ENCODE results near the gene LALBA.

Gene LALBA

DNA sequence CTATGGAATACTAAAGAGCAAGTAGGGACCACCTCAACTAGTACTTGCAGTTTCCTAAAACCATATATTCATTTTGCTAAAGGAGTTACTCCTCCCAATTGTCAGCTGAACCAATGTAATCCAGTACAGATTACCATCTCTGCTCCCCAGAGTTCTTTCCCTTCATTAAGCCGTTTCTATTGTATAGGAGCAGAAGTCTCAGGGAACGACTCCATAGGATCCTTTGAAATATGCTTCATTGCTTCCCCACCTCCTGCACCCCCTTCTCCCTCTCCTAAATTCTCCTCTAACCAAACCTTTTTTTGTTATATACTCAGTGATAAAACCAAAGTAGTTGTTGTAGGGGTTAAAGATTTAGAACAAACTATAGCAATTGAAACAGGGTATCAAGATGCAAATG is 30.7 kb upstream of the LALBA start:
- Histone ChIP-seq H3K27me3 (ENCODE audit: insufficient read depth, low read length, poor library complexity, severe bottlenecking) (no peaks in the 10 kb centered on the region), H3K4me2 (ENCODE audit: low read depth, low read length, poor library complexity, severe bottlenecking) (no peak overlapping the region), H3K4me1 (ENCODE audit: insufficient read depth, low read length, poor library complexity, severe bottlenecking) (no peaks in the 10 kb centered on the region), H3K36me3 (ENCODE audit: insufficient read depth, low read length) (no peaks in the 10 kb centered on the region), H3K79me2 (ENCODE audit: insufficient read depth, low read length) (no peaks in the 10 kb centered on the region), H2AFZ (ENCODE audit: low read length) (no peak overlapping the region), H3K9ac (ENCODE audit: low read depth, low read length, poor library complexity, severe bottlenecking) (no peak overlapping the region), H3K4me3 (ENCODE audit: low read length, poor library complexity, severe bottlenecking) (no peak overlapping the region), H4K20me1 (ENCODE audit: insufficient read depth, low read length, poor library complexity, severe bottlenecking) (no peaks in the 10 kb centered on the region), H3K9me3 (ENCODE audit: insufficient read depth, low read depth, low read length) (no peaks in the 10 kb centered on the region; the same call in 1 of the 2 replicates), H3K9me2 (replicated peaks; ENCODE audit: low read depth, low read length) (no peaks in the 10 kb centered on the region), H3F3A (ENCODE audit: low read depth) (no peaks in the 10 kb centered on the region)
- no peak for TF ChIP-seq EZH2phosphoT487 (IDR thresholded peaks at IDR 0.05; ENCODE audit: borderline replicate concordance)
- TF ChIP-seq, protein P1, sequence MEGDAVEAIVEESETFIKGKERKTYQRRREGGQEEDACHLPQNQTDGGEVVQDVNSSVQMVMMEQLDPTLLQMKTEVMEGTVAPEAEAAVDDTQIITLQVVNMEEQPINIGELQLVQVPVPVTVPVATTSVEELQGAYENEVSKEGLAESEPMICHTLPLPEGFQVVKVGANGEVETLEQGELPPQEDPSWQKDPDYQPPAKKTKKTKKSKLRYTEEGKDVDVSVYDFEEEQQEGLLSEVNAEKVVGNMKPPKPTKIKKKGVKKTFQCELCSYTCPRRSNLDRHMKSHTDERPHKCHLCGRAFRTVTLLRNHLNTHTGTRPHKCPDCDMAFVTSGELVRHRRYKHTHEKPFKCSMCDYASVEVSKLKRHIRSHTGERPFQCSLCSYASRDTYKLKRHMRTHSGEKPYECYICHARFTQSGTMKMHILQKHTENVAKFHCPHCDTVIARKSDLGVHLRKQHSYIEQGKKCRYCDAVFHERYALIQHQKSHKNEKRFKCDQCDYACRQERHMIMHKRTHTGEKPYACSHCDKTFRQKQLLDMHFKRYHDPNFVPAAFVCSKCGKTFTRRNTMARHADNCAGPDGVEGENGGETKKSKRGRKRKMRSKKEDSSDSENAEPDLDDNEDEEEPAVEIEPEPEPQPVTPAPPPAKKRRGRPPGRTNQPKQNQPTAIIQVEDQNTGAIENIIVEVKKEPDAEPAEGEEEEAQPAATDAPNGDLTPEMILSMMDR (conservative IDR thresholded peaks at IDR 0.05; ENCODE audit: low read length): no peak

DNA sequence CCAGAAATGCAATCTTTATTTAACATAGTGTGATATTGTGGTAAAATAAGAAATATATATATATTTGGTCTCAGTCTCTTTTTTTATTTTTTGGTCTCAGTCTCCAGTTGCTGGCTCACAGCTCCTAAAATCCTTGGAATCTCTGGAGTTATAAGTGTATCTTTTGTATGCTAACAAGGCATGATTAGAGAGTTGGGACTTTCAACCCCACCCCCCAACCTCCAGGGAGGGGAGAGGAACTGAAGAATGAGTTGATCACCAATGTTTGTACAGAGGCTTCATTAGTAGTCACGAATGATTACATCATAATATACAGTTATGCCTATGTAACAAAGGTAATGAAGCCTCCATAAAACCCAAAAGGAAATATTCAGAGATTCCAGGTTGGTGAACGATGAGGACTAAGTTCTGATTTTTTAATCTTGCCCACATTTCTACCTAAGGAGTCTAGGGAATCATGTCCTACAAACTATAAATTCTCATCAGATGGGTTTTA is 22.8 kb upstream of the LALBA start:
- no peaks in the 10 kb centered on the region for H3K36me3 ChIP-seq (ENCODE audit: insufficient read depth, low read length)
- no peaks in the 10 kb centered on the region for H3K79me2 ChIP-seq (ENCODE audit: insufficient read depth, low read length)
- H3K4me1 ChIP-seq (ENCODE audit: insufficient read depth, low read length, poor library complexity, severe bottlenecking): no peaks in the 10 kb centered on the region
- H3K27me3 ChIP-seq (ENCODE audit: insufficient read depth, low read length, poor library complexity, severe bottlenecking): no peaks in the 10 kb centered on the region
- no peak for TF ChIP-seq EZH2phosphoT487 (IDR thresholded peaks at IDR 0.05; ENCODE audit: borderline replicate concordance)
- TF ChIP-seq, protein P1 (conservative IDR thresholded peaks at IDR 0.05; ENCODE audit: low read length): no peak
- H2AFZ ChIP-seq (ENCODE audit: low read length): no peak overlapping the region
- H3K4me3 ChIP-seq (ENCODE audit: low read length, poor library complexity, severe bottlenecking): no peak overlapping the region
- no peaks in the 10 kb centered on the region for H3K9me2 ChIP-seq (replicated peaks; ENCODE audit: low read depth, low read length)
- no peaks in the 10 kb centered on the region for H3K9me3 ChIP-seq (ENCODE audit: insufficient read depth, low read depth, low read length)
- H3K4me2 ChIP-seq (ENCODE audit: low read depth, low read length, poor library complexity, severe bottlenecking): no peak overlapping the region
- H3K9ac ChIP-seq (ENCODE audit: low read depth, low read length, poor library complexity, severe bottlenecking): no peak overlapping the region
- H4K20me1 ChIP-seq (ENCODE audit: insufficient read depth, low read length, poor library complexity, severe bottlenecking): no peaks in the 10 kb centered on the region
- no peaks in the 10 kb centered on the region for H3F3A ChIP-seq (ENCODE audit: low read depth)

DNA sequence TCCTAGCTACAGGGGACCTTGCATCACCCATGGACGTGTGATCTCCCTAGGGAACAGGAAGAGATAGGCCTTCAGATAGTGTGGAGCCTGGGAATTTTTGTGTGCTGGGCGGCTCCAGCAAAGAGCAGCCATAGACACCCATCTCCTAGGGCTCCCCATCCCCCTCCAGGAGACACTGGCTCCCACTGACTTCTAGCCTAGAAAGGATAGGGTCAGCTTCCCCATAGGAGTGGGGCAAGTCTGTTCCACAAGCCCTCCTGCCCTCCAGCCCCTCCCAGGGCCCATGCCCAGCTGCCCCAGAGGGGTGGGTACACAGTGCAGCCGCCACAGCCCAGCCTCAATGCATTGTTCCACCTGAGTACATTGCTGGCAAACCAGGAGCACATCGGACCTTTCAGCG is 16.5 kb upstream of the LALBA start:
- Histone ChIP-seq H3K4me2 (ENCODE audit: low read depth, low read length, poor library complexity, severe bottlenecking) (no peak overlapping the region), H3K27me3 (ENCODE audit: insufficient read depth, low read length, poor library complexity, severe bottlenecking) (no peaks in the 10 kb centered on the region), H4K20me1 (ENCODE audit: insufficient read depth, low read length, poor library complexity, severe bottlenecking) (no peaks in the 10 kb centered on the region), H3K9me2 (replicated peaks; ENCODE audit: low read depth, low read length) (no peaks in the 10 kb centered on the region), H3K4me1 (ENCODE audit: insufficient read depth, low read length, poor library complexity, severe bottlenecking) (no peaks in the 10 kb centered on the region), H3K36me3 (ENCODE audit: insufficient read depth, low read length) (no peaks in the 10 kb centered on the region), H3K9ac (ENCODE audit: low read depth, low read length, poor library complexity, severe bottlenecking) (no peak overlapping the region), H3K79me2 (ENCODE audit: insufficient read depth, low read length) (no peaks in the 10 kb centered on the region), H3K4me3 (ENCODE audit: low read length, poor library complexity, severe bottlenecking) (no peak overlapping the region), H3F3A (ENCODE audit: low read depth) (no peaks in the 10 kb centered on the region), H2AFZ (ENCODE audit: low read length) (no peak overlapping the region), H3K9me3 (ENCODE audit: insufficient read depth, low read depth, low read length) (no peaks in the 10 kb centered on the region)
- TF ChIP-seq, protein P1 (conservative IDR thresholded peaks at IDR 0.05; ENCODE audit: low read length): no peak
- TF ChIP-seq EZH2phosphoT487 (IDR thresholded peaks at IDR 0.05; ENCODE audit: borderline replicate concordance): no peak
